Calu3 (cell line): Measurements from ENCODE around the gene MAN2A1. TPM values are rescaled to one million over a fixed set of nuclear protein-coding genes. Genes with fewer than 3 reads are reported as not detected.

Experiments used
- BruUV-seq: library from RNA; stranded (reverse); fragments of 400-500 nt; replicated peaks from 2 replicates; lab custom pipeline; 2021; lab: Mats Ljungman, UMichigan
- CTCF ChIA-PET: fragments of 300-600 bp; sonication (Branson Sonifier 250); formaldehyde crosslinking; loops from one replicate; lab custom pipeline; 2022; ENCODE audit warnings: antibody characterized with exemption; lab: Charles Lee
- DNase-seq: peaks from one replicate; pipeline ENCODE4 v3.0.0; 2022
- H3K27ac Mint-ChIP-seq: one replicate; pipeline ENCODE4 v1.8.0; 2022; ENCODE audit warnings: mixed read lengths; ENCODE audit not compliant: unreplicated experiment
- H3K27me3 Mint-ChIP-seq: one replicate; pipeline ENCODE4 v1.8.0; 2022; ENCODE audit warnings: mixed read lengths; ENCODE audit not compliant: unreplicated experiment
- H3K36me3 Mint-ChIP-seq: one replicate; pipeline ENCODE4 v1.8.0; 2022; ENCODE audit warnings: mild to moderate bottlenecking, moderate library complexity, mixed read lengths; ENCODE audit not compliant: insufficient read depth, unreplicated experiment
- H3K4me1 Mint-ChIP-seq: one replicate; pipeline ENCODE4 v1.8.0; 2022; ENCODE audit warnings: mild to moderate bottlenecking, low read depth, mixed read lengths; ENCODE audit not compliant: unreplicated experiment
- H3K4me3 Mint-ChIP-seq: one replicate; pipeline ENCODE4 v1.8.0; 2022; ENCODE audit warnings: mild to moderate bottlenecking, low read depth, moderate library complexity, mixed read lengths; ENCODE audit not compliant: unreplicated experiment
- H3K9me3 Mint-ChIP-seq: one replicate; pipeline ENCODE4 v1.8.0; 2022; ENCODE audit warnings: low read depth, mixed read lengths; ENCODE audit not compliant: unreplicated experiment
- CTCF ChIP-seq: fragments of 200-600 bp; IDR thresholded peaks from one replicate; pipeline ENCODE4 v1.8.0; 2022; ENCODE audit warnings: antibody characterized with exemption; ENCODE audit not compliant: unreplicated experiment
- intact Hi-C: fragments of 100-400 bp; cut with micrococcal nuclease; formaldehyde crosslinking; loops from one replicate; pipeline ENCODE4 v1.10.0; 2022; ENCODE audit not compliant: unreplicated experiment
- total RNA-seq: library from RNA; stranded (reverse); gene quantifications from 2 replicates; pipeline ENCODE4 v1.2.3, GENCODE V29; 2022

The MAN2A1 gene
- total RNA-seq, 1 experiment from 2014 or later: 76.3 TPM

GRCh38 chr5:109863752-109864151 is 174.0 kb downstream of the MAN2A1 start:
- no peak for DNase-seq
- CTCF ChIA-PET: no interaction called here
- TF ChIP-seq CTCF: no peak
- H3K9me3 Mint-ChIP-seq: no peaks in the 10 kb centered on the region
- no peaks in the 10 kb centered on the region for H3K27me3 Mint-ChIP-seq
- no peak overlapping the region for H3K4me3 Mint-ChIP-seq
- no peaks in the 10 kb centered on the region for H3K4me1 Mint-ChIP-seq
- peaks cover 13% of the 10 kb centered on the region for H3K36me3 Mint-ChIP-seq
- no TSS peak for BruUV-seq
- intact Hi-C loops: no loop called here
- H3K27ac Mint-ChIP-seq: no peak overlapping the region

GRCh38 chr5:109865637-109866036 is 175.9 kb downstream of the MAN2A1 start:
- no peaks in the 10 kb centered on the region for H3K27me3 Mint-ChIP-seq
- CTCF ChIA-PET: no interaction called here
- DNase-seq: no peak

GRCh38 chr5:109866051-109866450 is 176.3 kb downstream of the MAN2A1 start:
- BruUV-seq: no TSS peak
- Mint-ChIP-seq H3K27me3 (no peaks in the 10 kb centered on the region), H3K4me1 (no peaks in the 10 kb centered on the region), H3K27ac (no peak overlapping the region), H3K36me3 (peaks cover 8% of the 10 kb centered on the region), H3K9me3 (no peaks in the 10 kb centered on the region), H3K4me3 (no peak overlapping the region)
- intact Hi-C loops: no loop called here
- no peak for DNase-seq
- CTCF ChIA-PET: no interaction called here
- no peak for TF ChIP-seq CTCF

More at GRCh38 chr5:109865637-109866036, 175.9 kb downstream of the MAN2A1 start:
- intact Hi-C loops: no loop called here
- Mint-ChIP-seq H3K4me1 (no peaks in the 10 kb centered on the region), H3K9me3 (no peaks in the 10 kb centered on the region), H3K36me3 (peaks cover 8% of the 10 kb centered on the region), H3K27ac (no peak overlapping the region), H3K4me3 (no peak overlapping the region)
- TF ChIP-seq CTCF: no peak
- no TSS peak for BruUV-seq

GRCh38 chr5:109868737-109869136 is 179.0 kb downstream of the MAN2A1 start:
- Mint-ChIP-seq H3K4me1 (no peaks in the 10 kb centered on the region), H3K27ac (no peak overlapping the region), H3K4me3 (no peak overlapping the region), H3K9me3 (no peaks in the 10 kb centered on the region), H3K27me3 (no peaks in the 10 kb centered on the region), H3K36me3 (peaks cover 8% of the 10 kb centered on the region)
- DNase-seq: no peak
- intact Hi-C loops: no loop called here
- TF ChIP-seq CTCF: no peak
- TSS peak; percentile 27 for BruUV-seq
- CTCF ChIA-PET: no interaction called here
